Measurements from ENCODE around the gene EIF4E1B.

DNA sequence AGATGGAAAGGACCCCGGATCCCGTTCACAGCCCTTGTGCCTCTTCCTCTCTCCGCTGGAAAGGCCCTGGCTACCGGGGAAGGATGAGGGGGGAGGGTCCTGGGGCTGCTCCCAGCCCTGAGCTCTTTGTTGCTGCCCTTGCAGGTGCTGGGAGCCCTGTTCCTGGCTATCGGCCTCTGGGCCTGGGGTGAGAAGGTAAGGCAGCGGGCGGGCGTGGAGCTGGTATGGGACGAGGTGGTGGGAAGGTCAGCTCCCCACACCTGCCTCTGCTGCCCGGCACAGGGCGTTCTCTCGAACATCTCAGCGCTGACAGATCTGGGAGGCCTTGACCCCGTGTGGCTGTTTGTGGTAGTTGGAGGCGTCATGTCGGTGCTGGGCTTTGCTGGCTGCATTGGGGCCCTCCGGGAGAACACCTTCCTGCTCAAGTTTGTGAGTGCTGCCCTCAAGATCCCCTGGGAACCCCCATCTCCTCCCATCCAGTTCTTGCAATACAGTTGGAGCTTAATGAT is 21.1 kb downstream of the EIF4E1B start:
- TF ChIP-seq CSRNP3 (CRISPR knock-in tag; IDR thresholded peaks at IDR 0.05) (no peak), ZFP3 (CRISPR knock-in tag; IDR thresholded peaks at IDR 0.05) (no peak), TSHZ2 (CRISPR knock-in tag; IDR thresholded peaks at IDR 0.05) (no peak), SNAI2 (CRISPR knock-in tag; IDR thresholded peaks at IDR 0.05) (no peak), RARB (CRISPR knock-in tag; IDR thresholded peaks at IDR 0.05) (no peak), ZFP30 (CRISPR knock-in tag; IDR thresholded peaks at IDR 0.05) (no peak), GLIS3 (CRISPR knock-in tag; IDR thresholded peaks at IDR 0.05) (no peak), ARNTL (CRISPR knock-in tag; IDR thresholded peaks at IDR 0.05; ENCODE audit: borderline replicate concordance, low read depth) (no peak)
- TF ChIP-seq, protein P1, sequence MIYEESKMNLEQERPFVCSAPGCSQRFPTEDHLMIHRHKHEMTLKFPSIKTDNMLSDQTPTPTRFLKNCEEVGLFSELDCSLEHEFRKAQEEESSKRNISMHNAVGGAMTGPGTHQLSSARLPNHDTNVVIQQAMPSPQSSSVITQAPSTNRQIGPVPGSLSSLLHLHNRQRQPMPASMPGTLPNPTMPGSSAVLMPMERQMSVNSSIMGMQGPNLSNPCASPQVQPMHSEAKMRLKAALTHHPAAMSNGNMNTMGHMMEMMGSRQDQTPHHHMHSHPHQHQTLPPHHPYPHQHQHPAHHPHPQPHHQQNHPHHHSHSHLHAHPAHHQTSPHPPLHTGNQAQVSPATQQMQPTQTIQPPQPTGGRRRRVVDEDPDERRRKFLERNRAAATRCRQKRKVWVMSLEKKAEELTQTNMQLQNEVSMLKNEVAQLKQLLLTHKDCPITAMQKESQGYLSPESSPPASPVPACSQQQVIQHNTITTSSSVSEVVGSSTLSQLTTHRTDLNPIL (CRISPR knock-in tag; IDR thresholded peaks at IDR 0.05; ENCODE audit: low read depth): no peak
